Erythroblast (primary cell): ENCODE results near the gene LHFPL2.

Source experiments
- GATA1 ChIP-seq: IDR thresholded peaks from 2 replicates; pipeline ENCODE4 v1.6.1; 2011; ENCODE audit warnings: low read depth, mild to moderate bottlenecking, control low read depth, low read length, moderate library complexity
- POLR2A ChIP-seq: IDR thresholded peaks from 2 replicates; pipeline ENCODE4 v1.6.1; 2011; ENCODE audit warnings: mild to moderate bottlenecking, low read length

- TF ChIP-seq POLR2A (no peak), GATA1 (no peak)
Observed at GRCh38 chr5:78649861-78650496, 1.4 kb upstream of the LHFPL2 start.
